Measurements from ENCODE around the gene PCDHGB3.

DNA sequence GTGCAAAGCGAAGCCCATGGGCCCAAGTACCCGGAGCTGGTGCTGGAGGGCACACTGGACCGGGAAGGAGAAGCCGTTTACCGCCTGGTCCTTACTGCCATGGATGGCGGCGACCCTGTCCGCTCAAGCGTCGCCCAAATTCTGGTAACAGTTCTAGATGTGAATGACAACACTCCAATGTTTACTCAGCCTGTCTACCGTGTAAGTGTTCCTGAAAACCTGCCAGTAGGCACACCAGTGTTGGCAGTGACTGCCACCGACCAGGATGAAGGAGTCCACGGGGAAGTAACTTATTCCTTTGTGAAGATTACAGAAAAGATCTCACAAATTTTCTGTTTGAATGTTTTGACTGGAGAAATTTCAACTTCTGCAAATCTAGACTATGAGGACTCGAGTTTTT, 4.6 kb downstream of the PCDHGB3 start:
- TF ChIP-seq CTCF (IDR thresholded peaks at IDR 0.05; ENCODE audit: poor library complexity, severe bottlenecking) = no peak
- TF ChIP-seq RAD21 (conservative IDR thresholded peaks at IDR 0.05) = no peak
- TF ChIP-seq POLR2AphosphoS5 (IDR thresholded peaks at IDR 0.05) = no peak
- TF ChIP-seq EP300 (conservative IDR thresholded peaks at IDR 0.05; ENCODE audit: poor library complexity, severe bottlenecking) = no peak
- TF ChIP-seq, protein P1, sequence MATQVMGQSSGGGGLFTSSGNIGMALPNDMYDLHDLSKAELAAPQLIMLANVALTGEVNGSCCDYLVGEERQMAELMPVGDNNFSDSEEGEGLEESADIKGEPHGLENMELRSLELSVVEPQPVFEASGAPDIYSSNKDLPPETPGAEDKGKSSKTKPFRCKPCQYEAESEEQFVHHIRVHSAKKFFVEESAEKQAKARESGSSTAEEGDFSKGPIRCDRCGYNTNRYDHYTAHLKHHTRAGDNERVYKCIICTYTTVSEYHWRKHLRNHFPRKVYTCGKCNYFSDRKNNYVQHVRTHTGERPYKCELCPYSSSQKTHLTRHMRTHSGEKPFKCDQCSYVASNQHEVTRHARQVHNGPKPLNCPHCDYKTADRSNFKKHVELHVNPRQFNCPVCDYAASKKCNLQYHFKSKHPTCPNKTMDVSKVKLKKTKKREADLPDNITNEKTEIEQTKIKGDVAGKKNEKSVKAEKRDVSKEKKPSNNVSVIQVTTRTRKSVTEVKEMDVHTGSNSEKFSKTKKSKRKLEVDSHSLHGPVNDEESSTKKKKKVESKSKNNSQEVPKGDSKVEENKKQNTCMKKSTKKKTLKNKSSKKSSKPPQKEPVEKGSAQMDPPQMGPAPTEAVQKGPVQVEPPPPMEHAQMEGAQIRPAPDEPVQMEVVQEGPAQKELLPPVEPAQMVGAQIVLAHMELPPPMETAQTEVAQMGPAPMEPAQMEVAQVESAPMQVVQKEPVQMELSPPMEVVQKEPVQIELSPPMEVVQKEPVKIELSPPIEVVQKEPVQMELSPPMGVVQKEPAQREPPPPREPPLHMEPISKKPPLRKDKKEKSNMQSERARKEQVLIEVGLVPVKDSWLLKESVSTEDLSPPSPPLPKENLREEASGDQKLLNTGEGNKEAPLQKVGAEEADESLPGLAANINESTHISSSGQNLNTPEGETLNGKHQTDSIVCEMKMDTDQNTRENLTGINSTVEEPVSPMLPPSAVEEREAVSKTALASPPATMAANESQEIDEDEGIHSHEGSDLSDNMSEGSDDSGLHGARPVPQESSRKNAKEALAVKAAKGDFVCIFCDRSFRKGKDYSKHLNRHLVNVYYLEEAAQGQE (IDR thresholded peaks at IDR 0.05; ENCODE audit: borderline replicate concordance) = no peak

Data from neural cell (in vitro differentiated cells).